ENCODE measurements around the gene IP6K1.

The IP6K1 gene

DNA sequence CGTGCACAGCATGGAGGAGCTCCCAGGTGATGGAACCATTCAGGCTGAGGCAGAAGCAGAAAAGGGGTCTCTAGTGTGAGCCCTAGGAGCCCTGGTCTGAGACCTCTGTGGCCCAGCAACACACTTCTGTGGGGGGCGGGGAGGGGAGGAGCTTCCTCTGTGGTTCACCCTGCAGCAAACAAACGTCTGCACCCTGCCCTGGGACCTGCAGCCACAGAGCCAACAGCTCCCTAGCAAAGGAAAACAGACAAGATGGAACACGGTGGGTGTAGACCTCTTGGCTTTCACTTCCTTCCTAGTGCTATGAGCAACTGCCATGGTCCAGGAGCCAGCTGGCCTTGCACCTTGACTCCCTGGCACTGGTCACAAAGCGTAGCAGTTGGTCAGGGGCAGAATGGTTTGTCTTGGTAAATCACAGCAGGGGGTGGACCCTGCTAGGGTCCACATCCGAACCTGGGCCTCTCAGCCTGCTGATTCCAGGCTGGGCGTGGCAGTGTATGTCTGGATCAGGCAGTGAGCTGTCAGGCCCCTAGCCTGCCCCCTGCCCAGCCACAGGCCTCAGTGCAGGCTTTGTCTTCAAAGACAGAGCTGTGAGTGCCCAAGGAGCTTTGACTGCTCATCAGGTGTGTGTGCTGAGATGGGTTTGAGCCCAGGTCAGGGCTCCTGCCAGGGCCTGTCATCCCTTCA is 73.6 kb downstream of the IP6K1 start:
- peak; percentile 74 for ATAC-seq (ENCODE audit: insufficient read depth, low read depth)
- TF ChIP-seq EZH2 (IDR thresholded peaks at IDR 0.05; ENCODE audit: borderline replicate concordance, low read depth, low read length, severe bottlenecking) (no peak), CTCF (IDR thresholded peaks at IDR 0.05; ENCODE audit: borderline replicate concordance, extremely low read depth, low read length, poor library complexity, severe bottlenecking) (no peak)
- H3K27ac ChIP-seq (ENCODE audit: low read length), result peak overlapping the region; percentile 59
- no peaks in the 10 kb centered on the region for H3K9me3 ChIP-seq (ENCODE audit: insufficient read depth, low read length, severe bottlenecking)
- peaks cover 18% of the 10 kb centered on the region; the same call in 1 of the 2 replicates for H3K36me3 ChIP-seq (ENCODE audit: insufficient read depth, low read length)
- no peaks in the 10 kb centered on the region for H3K27me3 ChIP-seq (ENCODE audit: insufficient read depth, low read length, poor library complexity)
- DNase-seq, result peak; percentile 69
- H3K79me2 ChIP-seq (ENCODE audit: insufficient read depth, low read length), result no peaks in the 10 kb centered on the region
- no peak overlapping the region for H2AFZ ChIP-seq (ENCODE audit: low read depth, low read length)
- peaks cover 12% of the 10 kb centered on the region for H3K4me1 ChIP-seq (ENCODE audit: insufficient read depth, low read length)
- H4K20me1 ChIP-seq (ENCODE audit: insufficient read depth, low read length), result no peaks in the 10 kb centered on the region; the same call in 1 of the 2 replicates
- no peak overlapping the region for H3K9ac ChIP-seq (ENCODE audit: low read depth, low read length)
- no peak overlapping the region for H3K4me3 ChIP-seq (ENCODE audit: low read depth in 1 of 2, low read length in 2 of 2)
- H3K4me2 ChIP-seq (ENCODE audit: insufficient read depth, low read length), result no peak overlapping the region

- Histone ChIP-seq H3K9me3 (ENCODE audit: insufficient read depth, low read length, severe bottlenecking) (no peaks in the 10 kb centered on the region), H3K4me1 (ENCODE audit: insufficient read depth, low read length) (peaks cover 12% of the 10 kb centered on the region), H3K9ac (ENCODE audit: low read depth, low read length) (no peak overlapping the region), H4K20me1 (ENCODE audit: insufficient read depth, low read length) (no peaks in the 10 kb centered on the region; the same call in 1 of the 2 replicates), H3K36me3 (ENCODE audit: insufficient read depth, low read length) (peaks cover 20% of the 10 kb centered on the region; the same call in 1 of the 2 replicates), H3K79me2 (ENCODE audit: insufficient read depth, low read length) (no peaks in the 10 kb centered on the region), H3K4me3 (ENCODE audit: low read depth in 1 of 2, low read length in 2 of 2) (no peak overlapping the region), H3K27me3 (ENCODE audit: insufficient read depth, low read length, poor library complexity) (no peaks in the 10 kb centered on the region), H2AFZ (ENCODE audit: low read depth, low read length) (no peak overlapping the region), H3K4me2 (ENCODE audit: insufficient read depth, low read length) (no peak overlapping the region), H3K27ac (ENCODE audit: low read length) (no peak overlapping the region)
- ATAC-seq (ENCODE audit: insufficient read depth, low read depth) (no peak), DNase-seq (no peak)
- TF ChIP-seq CTCF (IDR thresholded peaks at IDR 0.05; ENCODE audit: borderline replicate concordance, extremely low read depth, low read length, poor library complexity, severe bottlenecking), result no peak
- no peak for TF ChIP-seq EZH2 (IDR thresholded peaks at IDR 0.05; ENCODE audit: borderline replicate concordance, low read depth, low read length, severe bottlenecking)
These were observed 74.2 kb downstream of the IP6K1 start for GRCh38 chr3:49712166-49712565.

- no peak overlapping the region for H2AFZ ChIP-seq (ENCODE audit: low read depth, low read length)
- H3K27me3 ChIP-seq (ENCODE audit: insufficient read depth, low read length, poor library complexity), result no peaks in the 10 kb centered on the region
- H3K79me2 ChIP-seq (ENCODE audit: insufficient read depth, low read length), result no peaks in the 10 kb centered on the region
- no peaks in the 10 kb centered on the region; the same call in 1 of the 2 replicates for H4K20me1 ChIP-seq (ENCODE audit: insufficient read depth, low read length)
- ATAC-seq (ENCODE audit: insufficient read depth, low read depth), result no peak
- no peaks in the 10 kb centered on the region for H3K9me3 ChIP-seq (ENCODE audit: insufficient read depth, low read length, severe bottlenecking)
- TF ChIP-seq EZH2 (IDR thresholded peaks at IDR 0.05; ENCODE audit: borderline replicate concordance, low read depth, low read length, severe bottlenecking) (no peak), CTCF (IDR thresholded peaks at IDR 0.05; ENCODE audit: borderline replicate concordance, extremely low read depth, low read length, poor library complexity, severe bottlenecking) (no peak)
- H3K4me2 ChIP-seq (ENCODE audit: insufficient read depth, low read length), result no peak overlapping the region
- H3K4me1 ChIP-seq (ENCODE audit: insufficient read depth, low read length), result peaks cover 12% of the 10 kb centered on the region
- H3K4me3 ChIP-seq (ENCODE audit: low read depth in 1 of 2, low read length in 2 of 2), result no peak overlapping the region
- H3K36me3 ChIP-seq (ENCODE audit: insufficient read depth, low read length), result peaks cover 26% of the 10 kb centered on the region; the same call in 1 of the 2 replicates
- no peak for DNase-seq
- no peak overlapping the region for H3K27ac ChIP-seq (ENCODE audit: low read length)
- no peak overlapping the region for H3K9ac ChIP-seq (ENCODE audit: low read depth, low read length)
These were observed 74.9 kb downstream of the IP6K1 start for GRCh38 chr3:49711489-49711888.
